ENCODE results near the gene OXCT1. TPM values are rescaled to one million over a fixed set of nuclear protein-coding genes. Genes with fewer than 3 reads are reported as not detected.

OXCT1 gene
- total and polyA plus RNA-seq, 9 of the 15 experiments (the other 6 are each of a cell fraction or from before 2014, with no cell fraction given): 24.7 to 61.2 (median 41.9) TPM

DNA sequence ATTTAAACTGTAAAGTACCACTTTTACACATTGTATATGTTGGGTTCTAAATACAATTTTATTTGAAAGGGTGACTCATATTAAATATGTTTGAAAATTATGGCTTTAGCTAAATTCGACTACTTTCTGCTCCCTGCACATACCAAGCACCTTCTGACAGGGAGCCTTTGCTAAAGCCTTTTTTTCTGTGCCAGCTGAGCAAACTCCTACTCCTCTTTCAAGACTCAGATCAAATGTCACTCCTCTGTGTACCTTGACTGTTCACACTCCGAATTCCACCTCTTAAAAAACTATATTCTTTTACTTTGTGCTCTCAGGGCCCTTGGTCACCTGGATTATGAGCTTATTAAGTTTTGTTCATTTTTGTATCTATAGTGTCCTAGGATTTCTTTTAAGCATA lies 6.5 kb upstream of the OXCT1 start (continued):
- TF ChIP-seq, protein P1, sequence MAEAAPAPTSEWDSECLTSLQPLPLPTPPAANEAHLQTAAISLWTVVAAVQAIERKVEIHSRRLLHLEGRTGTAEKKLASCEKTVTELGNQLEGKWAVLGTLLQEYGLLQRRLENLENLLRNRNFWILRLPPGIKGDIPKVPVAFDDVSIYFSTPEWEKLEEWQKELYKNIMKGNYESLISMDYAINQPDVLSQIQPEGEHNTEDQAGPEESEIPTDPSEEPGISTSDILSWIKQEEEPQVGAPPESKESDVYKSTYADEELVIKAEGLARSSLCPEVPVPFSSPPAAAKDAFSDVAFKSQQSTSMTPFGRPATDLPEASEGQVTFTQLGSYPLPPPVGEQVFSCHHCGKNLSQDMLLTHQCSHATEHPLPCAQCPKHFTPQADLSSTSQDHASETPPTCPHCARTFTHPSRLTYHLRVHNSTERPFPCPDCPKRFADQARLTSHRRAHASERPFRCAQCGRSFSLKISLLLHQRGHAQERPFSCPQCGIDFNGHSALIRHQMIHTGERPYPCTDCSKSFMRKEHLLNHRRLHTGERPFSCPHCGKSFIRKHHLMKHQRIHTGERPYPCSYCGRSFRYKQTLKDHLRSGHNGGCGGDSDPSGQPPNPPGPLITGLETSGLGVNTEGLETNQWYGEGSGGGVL (CRISPR knock-in tag; IDR thresholded peaks at IDR 0.05): no peak
- TF ChIP-seq, protein P2, sequence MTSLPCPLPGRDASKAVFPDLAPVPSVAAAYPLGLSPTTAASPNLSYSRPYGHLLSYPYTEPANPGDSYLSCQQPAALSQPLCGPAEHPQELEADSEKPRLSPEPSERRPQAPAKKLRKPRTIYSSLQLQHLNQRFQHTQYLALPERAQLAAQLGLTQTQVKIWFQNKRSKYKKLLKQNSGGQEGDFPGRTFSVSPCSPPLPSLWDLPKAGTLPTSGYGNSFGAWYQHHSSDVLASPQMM (CRISPR knock-in tag; IDR thresholded peaks at IDR 0.05): no peak
- TF ChIP-seq CCNT2 (IDR thresholded peaks at IDR 0.05; ENCODE audit: borderline replicate concordance, extremely low read depth, insufficient read length, low read depth, low read length): no peak

DNA sequence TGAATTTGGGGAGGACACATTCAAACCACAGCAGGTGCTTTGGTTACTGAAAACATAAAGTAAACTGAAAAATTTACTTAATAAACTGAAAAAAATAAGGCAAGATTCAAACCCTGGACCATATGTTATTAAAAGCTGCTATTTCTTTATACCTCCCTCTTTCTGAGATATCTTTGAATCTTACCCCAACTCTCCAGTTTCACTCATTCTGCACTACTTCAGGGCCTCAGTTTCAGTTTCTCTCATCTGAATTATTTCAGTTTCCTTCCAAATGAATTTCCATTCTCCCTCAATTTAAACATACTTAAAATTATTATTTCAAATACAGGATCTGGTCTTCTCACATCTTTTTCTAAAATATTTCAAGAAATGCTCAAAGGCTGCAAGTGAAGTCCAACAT lies 4.9 kb upstream of the OXCT1 start:
- peaks cover 7 to 15% of the 10 kb centered on the region in 2 experiments; a peak in 4 of 5 replicates for H3K4me1 ChIP-seq (replicated peaks in 1 of 2; ENCODE audit: control insufficient read depth in 2 of 2, insufficient read depth in 2 of 2, low read length in 2 of 2)
- no peak overlapping the region for H3K9ac ChIP-seq (ENCODE audit: insufficient read depth in 1 of 2, low read depth in 2 of 2, low read length in 2 of 2)
- no peaks in the 10 kb centered on the region for H3K9me3 ChIP-seq (replicated peaks; ENCODE audit: control insufficient read depth, insufficient read depth, low read depth, low read length)
- TF ChIP-seq, protein P3, sequence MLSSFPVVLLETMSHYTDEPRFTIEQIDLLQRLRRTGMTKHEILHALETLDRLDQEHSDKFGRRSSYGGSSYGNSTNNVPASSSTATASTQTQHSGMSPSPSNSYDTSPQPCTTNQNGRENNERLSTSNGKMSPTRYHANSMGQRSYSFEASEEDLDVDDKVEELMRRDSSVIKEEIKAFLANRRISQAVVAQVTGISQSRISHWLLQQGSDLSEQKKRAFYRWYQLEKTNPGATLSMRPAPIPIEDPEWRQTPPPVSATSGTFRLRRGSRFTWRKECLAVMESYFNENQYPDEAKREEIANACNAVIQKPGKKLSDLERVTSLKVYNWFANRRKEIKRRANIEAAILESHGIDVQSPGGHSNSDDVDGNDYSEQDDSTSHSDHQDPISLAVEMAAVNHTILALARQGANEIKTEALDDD (IDR thresholded peaks at IDR 0.05): no peak
- TF ChIP-seq JUN (IDR thresholded peaks at IDR 0.05; ENCODE audit: borderline replicate concordance, low read depth, low read length): no peak
- TF ChIP-seq JUN (CRISPR knock-in tag; IDR thresholded peaks at IDR 0.05; ENCODE audit: borderline replicate concordance): no peak
- no peak for TF ChIP-seq HMG20A (CRISPR knock-in tag; conservative IDR thresholded peaks at IDR 0.05)
- TF ChIP-seq E2F3 (CRISPR knock-in tag; IDR thresholded peaks at IDR 0.05): no peak
- TF ChIP-seq ZNF408 (CRISPR knock-in tag; IDR thresholded peaks at IDR 0.05; ENCODE audit: low read depth): no peak
- no peak for TF ChIP-seq KLF13 (tag; IDR thresholded peaks at IDR 0.05; ENCODE audit: borderline replicate concordance, low read depth)
- TF ChIP-seq HNRNPK (IDR thresholded peaks at IDR 0.05; ENCODE audit: low read depth, low read length, poor library complexity, severe bottlenecking): no peak
- TF ChIP-seq SREBF2 (CRISPR knock-in tag; IDR thresholded peaks at IDR 0.05): no peak
- no peak for TF ChIP-seq ESRRA (IDR thresholded peaks at IDR 0.05; ENCODE audit: borderline replicate concordance, low read depth)
- TF ChIP-seq, protein P4, sequence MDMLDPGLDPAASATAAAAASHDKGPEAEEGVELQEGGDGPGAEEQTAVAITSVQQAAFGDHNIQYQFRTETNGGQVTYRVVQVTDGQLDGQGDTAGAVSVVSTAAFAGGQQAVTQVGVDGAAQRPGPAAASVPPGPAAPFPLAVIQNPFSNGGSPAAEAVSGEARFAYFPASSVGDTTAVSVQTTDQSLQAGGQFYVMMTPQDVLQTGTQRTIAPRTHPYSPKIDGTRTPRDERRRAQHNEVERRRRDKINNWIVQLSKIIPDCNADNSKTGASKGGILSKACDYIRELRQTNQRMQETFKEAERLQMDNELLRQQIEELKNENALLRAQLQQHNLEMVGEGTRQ (CRISPR knock-in tag; IDR thresholded peaks at IDR 0.05): no peak
- no peak for TF ChIP-seq TBL1XR1 (IDR thresholded peaks at IDR 0.05; ENCODE audit: low read length in 2 of 2)
- no peak for TF ChIP-seq PCBP2 (IDR thresholded peaks at IDR 0.05; ENCODE audit: low read depth, low read length, poor library complexity, severe bottlenecking)
- no peak for TF ChIP-seq ZNF124 (CRISPR knock-in tag; IDR thresholded peaks at IDR 0.05)
- TF ChIP-seq ZNF347 (CRISPR knock-in tag; IDR thresholded peaks at IDR 0.05; ENCODE audit: low read depth): no peak
- no peak overlapping the region for H2AFZ ChIP-seq (ENCODE audit: low read depth, low read length)
- no peaks in the 10 kb centered on the region for H4K20me1 ChIP-seq (replicated peaks; ENCODE audit: control insufficient read depth, insufficient read depth, low read length)
- CTCF ChIA-PET (ENCODE audit: low intra/inter-chr PET ratio): no interaction called here
- no peak for ATAC-seq
- DNase-seq (ENCODE audit: extremely low read depth in 1 of 4, low spot score in 3 of 4): no peak
- H3K4me2 ChIP-seq (ENCODE audit: insufficient read depth, low read length): no peak overlapping the region
- in situ Hi-C loops (cut with MboI) (no loop called here), intact Hi-C loops (cut with micrococcal nuclease) (no loop called here)
- H3K4me3 ChIP-seq: no peak overlapping the region
- POLR2A ChIA-PET: interaction anchor here (1.1 to 1.8 kb wide), 3 partner anchors 8 to 19 kb away, joined by 3 to 8 read pairs (median 4); no protein-coding TSS in a partner anchor
- H3K79me2 ChIP-seq (ENCODE audit: control insufficient read depth, insufficient read depth, low read length): peaks cover 1% of the 10 kb centered on the region; the same call in 2 of the 3 replicates
- no peak for FAIRE-seq
- H3K27me3 ChIP-seq (ENCODE audit: control insufficient read depth in 2 of 2, insufficient read depth in 2 of 2, low read length in 2 of 2): no peaks in the 10 kb centered on the region
- no peaks in the 10 kb centered on the region for H3K9me1 ChIP-seq (ENCODE audit: control insufficient read depth, insufficient read depth, low read length)
- no TSS peak for BruUV-seq (replicated peaks)
- H3K27ac ChIP-seq (ENCODE audit: extremely low read depth, low read depth, low read length): no peak overlapping the region
- no peaks in the 10 kb centered on the region for H3K36me3 ChIP-seq (ENCODE audit: control insufficient read depth, insufficient read depth, low read length)

Data from K562 (cell line).